NT2/D1 (cell line): Measurements from ENCODE around the gene DYNC1I2.

Source experiments
- SUZ12 ChIP-seq: IDR thresholded peaks from 2 replicates; pipeline ENCODE4 v1.6.1; 2011; ENCODE audit not compliant: insufficient read length, insufficient read depth; ENCODE audit errors: extremely low read depth
- YY1 ChIP-seq: IDR thresholded peaks from 2 replicates; pipeline ENCODE4 v1.6.1; 2011; ENCODE audit not compliant: insufficient read length, insufficient read depth
- ZNF274 ChIP-seq: IDR thresholded peaks from 2 replicates; pipeline ENCODE4 v1.6.1; 2011; ENCODE audit warnings: mild to moderate bottlenecking, low read depth, low read length

DNA sequence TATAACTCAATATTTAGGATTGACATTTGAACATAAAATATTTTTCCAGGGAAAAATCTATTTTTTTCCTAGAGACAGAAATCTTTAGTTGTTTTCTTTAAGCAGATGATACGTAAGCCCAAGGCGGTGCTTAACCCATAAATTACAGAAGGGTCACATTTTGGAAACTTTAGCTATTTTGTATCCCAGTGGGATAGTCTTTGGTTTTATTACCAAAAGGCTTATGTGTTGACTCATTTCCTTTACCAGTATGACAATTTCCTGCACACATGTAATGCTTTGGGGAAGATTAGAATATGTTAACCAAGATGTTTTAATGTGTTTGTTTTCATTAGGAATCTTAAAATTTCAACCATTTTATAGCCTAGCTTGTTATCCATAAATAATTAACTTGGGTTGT, 24.8 kb downstream of the DYNC1I2 start:
- TF ChIP-seq YY1 (no peak), ZNF274 (no peak), SUZ12 (no peak)
